PFSK-1 (cell line): ENCODE data around the gene CARD6.

Experiments
- FOXP2 ChIP-seq: optimal IDR thresholded peaks from 2 replicates; pipeline ENCODE3; 2011; ENCODE audit warnings: borderline replicate concordance, control low read depth, inconsistent platforms; ENCODE audit not compliant: insufficient read depth; ENCODE audit errors: extremely low read length, extremely low read depth
- POLR2AphosphoS5 ChIP-seq: IDR thresholded peaks from 2 replicates; pipeline ENCODE4 v1.6.1; 2012; ENCODE audit warnings: low read depth, mild to moderate bottlenecking, control low read depth, low read length, moderate library complexity
- SIN3A ChIP-seq: IDR thresholded peaks from 2 replicates; pipeline ENCODE4 v1.6.1; 2012; ENCODE audit warnings: mild to moderate bottlenecking, low read length, moderate library complexity, borderline replicate concordance; ENCODE audit not compliant: insufficient read depth
- TAF1 ChIP-seq: IDR thresholded peaks from 2 replicates; pipeline ENCODE4 v1.6.1; 2012; ENCODE audit warnings: low read length, control low read depth, borderline replicate concordance; ENCODE audit not compliant: insufficient read depth
- TF ChIP-seq, protein P1 (sequence below), 2 experiments: IDR thresholded peaks; 2 replicates each; pipeline versions ENCODE4 v1.6.1 to v1.8.0; 2011 to 2012; ENCODE audit warnings: low read depth in 2 of 2, low read length in 2 of 2, control low read depth in 1 of 2, inconsistent platforms in 1 of 2, mild to moderate bottlenecking in 1 of 2, moderate library complexity in 1 of 2; ENCODE audit not compliant: insufficient read depth in 1 of 2

Gene CARD6

DNA sequence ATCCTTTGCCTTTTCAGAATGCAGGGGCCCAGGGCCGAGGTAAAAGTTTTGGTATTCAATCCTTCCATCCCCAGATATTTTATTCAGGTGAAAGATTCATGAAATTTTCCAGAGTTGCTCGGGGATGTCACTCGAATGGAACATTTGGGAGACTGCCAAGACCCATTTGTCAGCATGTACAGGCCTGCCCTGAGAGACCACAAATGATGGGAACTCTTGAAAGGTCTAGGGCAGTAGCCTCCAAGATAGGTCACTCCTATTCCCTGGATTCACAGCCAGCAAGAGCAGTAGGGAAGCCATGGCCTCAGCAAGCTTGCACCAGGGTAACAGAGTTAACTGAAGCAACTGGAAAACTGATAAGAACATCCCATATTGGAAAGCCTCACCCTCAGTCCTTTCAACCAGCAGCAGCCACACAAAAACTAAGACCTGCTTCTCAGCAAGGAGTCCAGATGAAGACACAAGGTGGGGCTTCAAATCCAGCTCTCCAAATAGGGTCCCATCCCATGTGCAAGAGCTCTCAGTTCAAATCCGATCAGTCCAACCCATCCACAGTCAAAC, 12.5 kb downstream of the CARD6 start:
- TF ChIP-seq TAF1 (no peak), FOXP2 (no peak), POLR2AphosphoS5 (no peak), SIN3A (no peak)
- TF ChIP-seq, protein P1, sequence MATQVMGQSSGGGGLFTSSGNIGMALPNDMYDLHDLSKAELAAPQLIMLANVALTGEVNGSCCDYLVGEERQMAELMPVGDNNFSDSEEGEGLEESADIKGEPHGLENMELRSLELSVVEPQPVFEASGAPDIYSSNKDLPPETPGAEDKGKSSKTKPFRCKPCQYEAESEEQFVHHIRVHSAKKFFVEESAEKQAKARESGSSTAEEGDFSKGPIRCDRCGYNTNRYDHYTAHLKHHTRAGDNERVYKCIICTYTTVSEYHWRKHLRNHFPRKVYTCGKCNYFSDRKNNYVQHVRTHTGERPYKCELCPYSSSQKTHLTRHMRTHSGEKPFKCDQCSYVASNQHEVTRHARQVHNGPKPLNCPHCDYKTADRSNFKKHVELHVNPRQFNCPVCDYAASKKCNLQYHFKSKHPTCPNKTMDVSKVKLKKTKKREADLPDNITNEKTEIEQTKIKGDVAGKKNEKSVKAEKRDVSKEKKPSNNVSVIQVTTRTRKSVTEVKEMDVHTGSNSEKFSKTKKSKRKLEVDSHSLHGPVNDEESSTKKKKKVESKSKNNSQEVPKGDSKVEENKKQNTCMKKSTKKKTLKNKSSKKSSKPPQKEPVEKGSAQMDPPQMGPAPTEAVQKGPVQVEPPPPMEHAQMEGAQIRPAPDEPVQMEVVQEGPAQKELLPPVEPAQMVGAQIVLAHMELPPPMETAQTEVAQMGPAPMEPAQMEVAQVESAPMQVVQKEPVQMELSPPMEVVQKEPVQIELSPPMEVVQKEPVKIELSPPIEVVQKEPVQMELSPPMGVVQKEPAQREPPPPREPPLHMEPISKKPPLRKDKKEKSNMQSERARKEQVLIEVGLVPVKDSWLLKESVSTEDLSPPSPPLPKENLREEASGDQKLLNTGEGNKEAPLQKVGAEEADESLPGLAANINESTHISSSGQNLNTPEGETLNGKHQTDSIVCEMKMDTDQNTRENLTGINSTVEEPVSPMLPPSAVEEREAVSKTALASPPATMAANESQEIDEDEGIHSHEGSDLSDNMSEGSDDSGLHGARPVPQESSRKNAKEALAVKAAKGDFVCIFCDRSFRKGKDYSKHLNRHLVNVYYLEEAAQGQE (IDR thresholded peaks at IDR 0.05; ENCODE audit: insufficient read depth in 1 of 2, low read depth in 2 of 2, low read length in 2 of 2): no peak

DNA sequence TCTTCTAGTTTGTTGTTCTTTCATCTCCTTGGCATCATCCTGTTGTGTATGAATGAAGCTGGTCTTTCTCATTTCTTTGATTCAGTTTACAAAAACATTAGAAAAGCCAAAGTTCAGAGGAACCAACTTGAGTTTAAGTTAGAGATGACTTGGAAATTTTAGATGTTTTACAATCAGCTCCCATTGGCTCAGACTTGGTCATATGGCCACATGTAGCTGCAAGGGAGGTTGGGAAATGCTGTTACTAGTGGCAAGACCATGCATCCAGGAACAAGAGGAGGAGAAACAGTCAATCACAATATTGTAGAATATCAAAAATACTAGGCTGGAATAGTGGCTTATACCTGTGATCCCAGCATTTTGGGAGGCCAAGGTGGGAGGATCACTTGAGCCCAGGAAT, 19.5 kb downstream of the CARD6 start:
- no peak for TF ChIP-seq FOXP2
- TF ChIP-seq POLR2AphosphoS5: no peak
- no peak for TF ChIP-seq TAF1
- TF ChIP-seq, protein P1 (IDR thresholded peaks at IDR 0.05; ENCODE audit: insufficient read depth in 1 of 2, low read depth in 2 of 2, low read length in 2 of 2): no peak
- TF ChIP-seq SIN3A: no peak

DNA sequence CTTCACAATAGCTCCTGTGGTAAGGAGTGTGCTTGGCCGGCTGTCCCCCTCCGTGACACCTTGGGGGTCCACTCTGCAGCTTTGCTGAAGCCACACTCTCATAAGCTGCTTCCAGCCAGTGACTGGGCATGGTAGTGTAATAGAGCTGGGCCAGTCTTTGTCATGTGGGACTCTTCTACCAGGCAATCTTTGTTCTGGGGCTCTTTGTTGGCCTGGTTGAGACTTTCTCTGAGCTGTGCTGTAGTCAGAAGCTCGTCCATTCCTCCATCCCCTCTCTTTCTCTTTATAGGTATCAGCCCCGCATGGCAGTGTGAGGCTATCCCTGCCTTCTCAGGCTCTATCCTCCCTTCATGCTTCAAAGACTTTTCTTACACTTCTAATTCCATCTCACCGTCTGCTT, 25.7 kb downstream of the CARD6 start:
- TF ChIP-seq POLR2AphosphoS5: no peak
- TF ChIP-seq FOXP2: no peak
- no peak for TF ChIP-seq TAF1
- no peak for TF ChIP-seq SIN3A
- TF ChIP-seq, protein P1 (IDR thresholded peaks at IDR 0.05; ENCODE audit: insufficient read depth in 1 of 2, low read depth in 2 of 2, low read length in 2 of 2): no peak

DNA sequence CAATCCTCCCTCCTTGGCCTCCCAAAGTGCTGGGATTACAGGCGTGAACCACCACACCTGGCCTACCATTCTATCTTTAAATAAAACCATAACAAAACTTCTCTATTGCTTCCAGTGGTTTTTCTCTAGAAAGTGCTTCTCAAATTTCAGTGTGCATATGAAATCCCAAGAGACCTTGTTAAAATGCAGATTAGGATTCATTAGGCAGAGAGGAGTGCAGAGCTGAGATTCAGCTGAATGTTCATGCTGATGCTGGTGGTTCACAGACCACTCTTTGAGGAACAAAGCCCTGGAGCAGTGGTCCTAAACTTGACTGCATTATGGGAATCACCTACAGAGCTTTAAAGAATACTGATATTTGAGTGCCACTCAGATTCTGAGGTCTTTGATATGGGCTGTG, 28.2 kb downstream of the CARD6 start:
- TF ChIP-seq, protein P1 (IDR thresholded peaks at IDR 0.05; ENCODE audit: insufficient read depth in 1 of 2, low read depth in 2 of 2, low read length in 2 of 2): no peak
- no peak for TF ChIP-seq SIN3A
- no peak for TF ChIP-seq FOXP2
- TF ChIP-seq POLR2AphosphoS5: no peak
- TF ChIP-seq TAF1: no peak

DNA sequence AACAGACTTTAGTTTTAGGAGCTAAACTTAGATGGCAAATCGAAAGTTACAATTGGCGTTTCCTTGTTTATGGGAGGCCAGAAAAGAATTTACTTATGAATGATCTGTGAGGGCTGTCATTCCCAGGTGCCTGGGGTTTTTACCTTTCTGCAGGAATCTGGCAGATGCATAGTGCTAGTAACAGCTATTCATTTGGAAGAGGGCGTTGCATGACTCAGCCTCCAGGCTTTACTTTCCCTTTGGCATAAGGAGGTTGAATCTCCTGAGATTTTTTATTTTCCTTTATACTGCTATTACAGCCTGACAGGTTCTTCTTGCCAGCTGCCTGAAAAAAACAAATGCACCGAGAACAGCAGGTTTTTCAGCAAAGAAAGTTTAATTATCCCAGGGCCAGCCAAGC, 30.0 kb downstream of the CARD6 start:
- TF ChIP-seq SIN3A (no peak), TAF1 (no peak), FOXP2 (no peak), POLR2AphosphoS5 (no peak)
- TF ChIP-seq, protein P1 (IDR thresholded peaks at IDR 0.05; ENCODE audit: insufficient read depth in 1 of 2, low read depth in 2 of 2, low read length in 2 of 2): no peak
